Astrocyte (in vitro differentiated cells and primary cell): ENCODE data around the gene CHD5. TPM values are rescaled to one million over a fixed set of nuclear protein-coding genes. Genes with fewer than 3 reads are reported as not detected.

Source experiments
- DNase-seq: peaks from one replicate; pipeline ENCODE4 v3.0.0-alpha.2; 2010; ENCODE audit warnings: low read depth
- FAIRE-seq: peaks from 2 replicates; lab custom pipeline; 2011; peaks lifted over from hg19 to GRCh38; lab: Jason Lieb, UNC
- H2AFZ ChIP-seq: 2 replicates; pipeline ENCODE4 v1.6.0; 2012; ENCODE audit warnings: low read depth, low read length, inconsistent platforms
- H3K27ac ChIP-seq: 2 replicates; pipeline ENCODE4 v1.5.1; 2011; ENCODE audit warnings: low read depth, low read length, inconsistent platforms
- H3K27me3 ChIP-seq: 2 replicates; pipeline ENCODE4 v1.6.0; 2011; ENCODE audit warnings: low read length, inconsistent platforms; ENCODE audit not compliant: insufficient read depth
- H3K36me3 ChIP-seq: 2 replicates; pipeline ENCODE4 v1.5.1; 2011; ENCODE audit warnings: low read length, inconsistent platforms; ENCODE audit not compliant: insufficient read depth
- H3K4me1 ChIP-seq: 2 replicates; pipeline ENCODE4 v1.5.1; 2011; ENCODE audit warnings: low read length, inconsistent platforms; ENCODE audit not compliant: insufficient read depth
- H3K4me2 ChIP-seq: 2 replicates; pipeline ENCODE4 v1.6.0; 2012; ENCODE audit warnings: low read length, inconsistent platforms
- H3K4me3 ChIP-seq: 2 replicates; pipeline ENCODE4 v1.5.1; 2011; ENCODE audit warnings: low read depth, mild to moderate bottlenecking, low read length, inconsistent platforms; ENCODE audit not compliant: insufficient read depth
- H3K79me2 ChIP-seq: 2 replicates; pipeline ENCODE4 v1.6.0; 2012; ENCODE audit warnings: mild to moderate bottlenecking, low read length, inconsistent platforms; ENCODE audit not compliant: insufficient read depth
- H3K9ac ChIP-seq: 2 replicates; pipeline ENCODE4 v1.6.0; 2012; ENCODE audit warnings: mild to moderate bottlenecking, low read length, inconsistent platforms
- H3K9me3 ChIP-seq: 2 replicates; pipeline ENCODE4 v1.5.1; 2012; ENCODE audit warnings: low read depth, mild to moderate bottlenecking, low read length, inconsistent platforms; ENCODE audit not compliant: insufficient read depth
- H4K20me1 ChIP-seq: 2 replicates; pipeline ENCODE4 v1.6.0; 2012; ENCODE audit warnings: low read length, inconsistent platforms; ENCODE audit not compliant: insufficient read depth
- H3K27ac Mint-ChIP-seq: one replicate; pipeline ENCODE4 v1.8.0; 2021; ENCODE audit warnings: mild to moderate bottlenecking, mixed read lengths; ENCODE audit not compliant: unreplicated experiment
- H3K27me3 Mint-ChIP-seq: one replicate; pipeline ENCODE4 v1.8.0; 2021; ENCODE audit warnings: low read depth, mixed read lengths; ENCODE audit not compliant: unreplicated experiment
- H3K36me3 Mint-ChIP-seq: one replicate; pipeline ENCODE4 v1.8.0; 2021; ENCODE audit warnings: low read depth, mixed read lengths; ENCODE audit not compliant: unreplicated experiment
- H3K4me1 Mint-ChIP-seq: one replicate; pipeline ENCODE4 v1.8.0; 2021; ENCODE audit warnings: low read depth, mixed read lengths; ENCODE audit not compliant: unreplicated experiment
- H3K4me3 Mint-ChIP-seq: one replicate; pipeline ENCODE4 v1.8.0; 2021; ENCODE audit warnings: mild to moderate bottlenecking, moderate library complexity, mixed read lengths; ENCODE audit not compliant: unreplicated experiment
- H3K9me3 Mint-ChIP-seq: one replicate; pipeline ENCODE4 v1.8.0; 2021; ENCODE audit warnings: mild to moderate bottlenecking, mixed read lengths; ENCODE audit not compliant: unreplicated experiment
- EZH2 ChIP-seq: IDR thresholded peaks from 2 replicates; pipeline ENCODE4 v1.6.1; 2012; ENCODE audit warnings: mild to moderate bottlenecking, low read length, inconsistent platforms; ENCODE audit not compliant: insufficient read depth
- total RNA-seq: library from RNA; stranded (reverse); gene quantifications from 2 replicates; pipeline ENCODE4 v1.2.1, GENCODE V29; 2021
- TF ChIP-seq, protein P1 (sequence below): IDR thresholded peaks from 2 replicates; pipeline ENCODE4 v1.5.1; 2011; ENCODE audit warnings: low read depth, mild to moderate bottlenecking, inconsistent platforms, low read length, moderate library complexity; ENCODE audit not compliant: insufficient read depth

The CHD5 gene
- total RNA-seq, 1 donor from 2014 or later: 0.18 TPM

DNA sequence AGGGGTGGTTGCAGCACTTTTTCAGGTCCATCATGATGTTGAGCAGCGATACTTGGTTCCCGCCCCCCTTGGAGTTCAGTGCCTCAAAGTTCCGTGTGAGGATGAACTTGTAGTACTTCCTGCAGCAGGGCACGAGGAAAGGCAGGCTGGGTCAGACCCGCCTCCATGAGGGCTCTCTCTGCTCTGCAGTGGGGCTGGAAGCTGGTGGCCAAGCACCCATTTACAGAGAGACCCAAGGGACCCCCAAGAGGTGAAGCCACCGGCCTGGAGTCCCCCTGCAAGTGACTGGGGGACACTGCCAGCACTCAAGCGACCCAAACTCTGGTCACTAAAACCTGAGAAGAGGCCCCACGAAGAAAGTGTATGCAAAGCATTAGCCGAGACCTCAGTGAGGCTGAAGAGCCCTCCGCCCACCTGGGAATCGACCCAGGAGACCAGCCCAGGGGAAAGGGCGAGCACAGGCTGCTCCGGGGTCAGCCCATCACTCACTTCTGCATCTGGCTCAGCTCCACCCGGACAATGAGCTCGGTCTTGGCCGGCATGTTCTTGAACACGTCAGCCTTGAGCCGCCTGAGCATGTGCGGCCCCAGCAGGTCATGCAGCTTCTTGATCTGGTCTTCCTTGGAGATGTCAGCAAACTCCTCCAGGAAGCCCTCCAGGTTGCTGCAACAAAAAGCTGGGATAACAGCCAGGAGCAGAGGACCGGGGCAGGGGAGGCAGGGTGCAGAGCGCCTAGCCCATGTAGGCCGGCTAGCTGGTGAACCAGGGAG, 45.2 kb downstream of the CHD5 start:
- Histone ChIP-seq H3K27ac (no peak overlapping the region), H3K4me1 (no peaks in the 10 kb centered on the region), H3K4me2 (no peak overlapping the region), H4K20me1 (no peaks in the 10 kb centered on the region), H3K9me3 (peaks cover 8% of the 10 kb centered on the region), H3K4me3 (no peak overlapping the region), H3K27me3 (no peaks in the 10 kb centered on the region), H3K9ac (no peak overlapping the region), H2AFZ (no peak overlapping the region), H3K79me2 (no peaks in the 10 kb centered on the region), H3K36me3 (no peaks in the 10 kb centered on the region)
- Mint-ChIP-seq H3K9me3 (peaks cover 17% of the 10 kb centered on the region), H3K36me3 (no peaks in the 10 kb centered on the region), H3K27ac (no peak overlapping the region), H3K4me1 (no peaks in the 10 kb centered on the region), H3K4me3 (no peak overlapping the region), H3K27me3 (peaks cover 52% of the 10 kb centered on the region)
- TF ChIP-seq, protein P1, sequence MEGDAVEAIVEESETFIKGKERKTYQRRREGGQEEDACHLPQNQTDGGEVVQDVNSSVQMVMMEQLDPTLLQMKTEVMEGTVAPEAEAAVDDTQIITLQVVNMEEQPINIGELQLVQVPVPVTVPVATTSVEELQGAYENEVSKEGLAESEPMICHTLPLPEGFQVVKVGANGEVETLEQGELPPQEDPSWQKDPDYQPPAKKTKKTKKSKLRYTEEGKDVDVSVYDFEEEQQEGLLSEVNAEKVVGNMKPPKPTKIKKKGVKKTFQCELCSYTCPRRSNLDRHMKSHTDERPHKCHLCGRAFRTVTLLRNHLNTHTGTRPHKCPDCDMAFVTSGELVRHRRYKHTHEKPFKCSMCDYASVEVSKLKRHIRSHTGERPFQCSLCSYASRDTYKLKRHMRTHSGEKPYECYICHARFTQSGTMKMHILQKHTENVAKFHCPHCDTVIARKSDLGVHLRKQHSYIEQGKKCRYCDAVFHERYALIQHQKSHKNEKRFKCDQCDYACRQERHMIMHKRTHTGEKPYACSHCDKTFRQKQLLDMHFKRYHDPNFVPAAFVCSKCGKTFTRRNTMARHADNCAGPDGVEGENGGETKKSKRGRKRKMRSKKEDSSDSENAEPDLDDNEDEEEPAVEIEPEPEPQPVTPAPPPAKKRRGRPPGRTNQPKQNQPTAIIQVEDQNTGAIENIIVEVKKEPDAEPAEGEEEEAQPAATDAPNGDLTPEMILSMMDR: no peak
- TF ChIP-seq EZH2: no peak
- no peak for FAIRE-seq
- no peak for DNase-seq

DNA sequence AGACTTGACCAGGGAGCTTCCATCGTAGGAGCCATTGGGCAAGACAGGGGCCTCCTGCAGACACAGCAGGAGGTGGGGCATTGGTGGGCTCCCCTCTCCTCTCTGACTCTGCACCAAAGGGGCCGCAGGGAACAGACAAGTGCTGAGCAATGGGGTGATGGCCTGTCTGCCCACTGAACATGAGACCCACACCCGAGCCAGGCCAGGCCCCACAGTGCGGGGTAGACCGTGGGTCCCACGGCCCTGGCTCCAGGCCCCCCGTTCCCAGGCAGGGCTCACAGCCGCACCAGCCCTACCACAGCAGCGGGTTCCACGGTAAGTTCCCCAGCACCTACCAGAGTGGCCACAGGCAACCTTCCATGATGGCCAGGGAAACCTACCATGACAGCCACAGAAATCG, 45.9 kb downstream of the CHD5 start:
- H3K27me3 Mint-ChIP-seq: peaks cover 53% of the 10 kb centered on the region

More for the DNA sequence above, 45.9 kb downstream of the CHD5 start:
- TF ChIP-seq, protein P1: no peak
- no peak for TF ChIP-seq EZH2
- H2AFZ ChIP-seq: no peak overlapping the region
- H3K27me3 ChIP-seq: no peaks in the 10 kb centered on the region
- Mint-ChIP-seq H3K27ac (no peak overlapping the region), H3K9me3 (peaks cover 17% of the 10 kb centered on the region), H3K4me3 (no peak overlapping the region), H3K4me1 (no peaks in the 10 kb centered on the region), H3K36me3 (no peaks in the 10 kb centered on the region)
- H3K36me3 ChIP-seq: no peaks in the 10 kb centered on the region
- no peaks in the 10 kb centered on the region for H3K4me1 ChIP-seq
- H3K4me2 ChIP-seq: no peak overlapping the region
- H3K27ac ChIP-seq: no peak overlapping the region
- H4K20me1 ChIP-seq: no peaks in the 10 kb centered on the region
- H3K4me3 ChIP-seq: no peak overlapping the region
- no peak overlapping the region for H3K9ac ChIP-seq
- H3K79me2 ChIP-seq: no peaks in the 10 kb centered on the region
- FAIRE-seq: no peak
- DNase-seq: no peak
- H3K9me3 ChIP-seq: peaks cover 8% of the 10 kb centered on the region
